Measurements from ENCODE around the gene OSBPL9. TPM values are rescaled to one million over a fixed set of nuclear protein-coding genes. Genes with fewer than 3 reads are reported as not detected.

OSBPL9 gene
- total RNA-seq, 4 donors from 2014 or later = 65.8 to 206 (median 136) TPM

DNA sequence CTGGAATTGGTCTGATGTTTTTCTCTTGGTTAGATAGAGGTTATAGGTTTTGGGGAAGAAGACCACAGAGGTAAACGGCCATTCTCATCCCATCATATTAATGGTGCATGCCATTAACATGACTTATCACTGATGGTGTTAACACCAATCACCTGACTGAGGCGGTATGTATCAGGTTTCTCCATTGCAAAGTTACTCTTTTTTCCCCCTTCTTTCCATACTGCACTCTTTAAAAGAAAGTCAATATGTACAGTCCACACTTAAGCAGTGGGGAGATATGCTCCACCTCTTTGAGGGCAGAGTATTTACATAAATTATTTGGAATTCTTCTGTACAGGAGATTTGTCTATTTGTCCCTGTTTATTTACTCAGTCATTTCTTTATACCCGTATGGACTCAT, 35.7 kb upstream of the OSBPL9 start:
- Histone ChIP-seq H3K36me3 (no peaks in the 10 kb centered on the region), H3K4me1 (peaks cover 9 to 11% of the 10 kb centered on the region in 2 donors), H3K27me3 (no peaks in the 10 kb centered on the region), H3K27ac (no peak overlapping the region), H3K9me3 (no peaks in the 10 kb centered on the region), H3K4me3 (no peak overlapping the region)
- intact Hi-C loops (cut with DNase I; ENCODE audit: low total_unique reads) (no loop called here), in situ Hi-C loops (cut with MboI; ENCODE audit: low sequenced_read_pairs in 4 of 4) (no loop called here)
- ATAC-seq (no peak), DNase-seq (no peak)
- no peak for TF ChIP-seq POLR2A (IDR thresholded peaks at IDR 0.05)
- TF ChIP-seq, protein P1, sequence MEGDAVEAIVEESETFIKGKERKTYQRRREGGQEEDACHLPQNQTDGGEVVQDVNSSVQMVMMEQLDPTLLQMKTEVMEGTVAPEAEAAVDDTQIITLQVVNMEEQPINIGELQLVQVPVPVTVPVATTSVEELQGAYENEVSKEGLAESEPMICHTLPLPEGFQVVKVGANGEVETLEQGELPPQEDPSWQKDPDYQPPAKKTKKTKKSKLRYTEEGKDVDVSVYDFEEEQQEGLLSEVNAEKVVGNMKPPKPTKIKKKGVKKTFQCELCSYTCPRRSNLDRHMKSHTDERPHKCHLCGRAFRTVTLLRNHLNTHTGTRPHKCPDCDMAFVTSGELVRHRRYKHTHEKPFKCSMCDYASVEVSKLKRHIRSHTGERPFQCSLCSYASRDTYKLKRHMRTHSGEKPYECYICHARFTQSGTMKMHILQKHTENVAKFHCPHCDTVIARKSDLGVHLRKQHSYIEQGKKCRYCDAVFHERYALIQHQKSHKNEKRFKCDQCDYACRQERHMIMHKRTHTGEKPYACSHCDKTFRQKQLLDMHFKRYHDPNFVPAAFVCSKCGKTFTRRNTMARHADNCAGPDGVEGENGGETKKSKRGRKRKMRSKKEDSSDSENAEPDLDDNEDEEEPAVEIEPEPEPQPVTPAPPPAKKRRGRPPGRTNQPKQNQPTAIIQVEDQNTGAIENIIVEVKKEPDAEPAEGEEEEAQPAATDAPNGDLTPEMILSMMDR (IDR thresholded peaks at IDR 0.05 in 4 of 5, conservative IDR thresholded peaks at IDR 0.05 in 1 of 5) = no peak

DNA sequence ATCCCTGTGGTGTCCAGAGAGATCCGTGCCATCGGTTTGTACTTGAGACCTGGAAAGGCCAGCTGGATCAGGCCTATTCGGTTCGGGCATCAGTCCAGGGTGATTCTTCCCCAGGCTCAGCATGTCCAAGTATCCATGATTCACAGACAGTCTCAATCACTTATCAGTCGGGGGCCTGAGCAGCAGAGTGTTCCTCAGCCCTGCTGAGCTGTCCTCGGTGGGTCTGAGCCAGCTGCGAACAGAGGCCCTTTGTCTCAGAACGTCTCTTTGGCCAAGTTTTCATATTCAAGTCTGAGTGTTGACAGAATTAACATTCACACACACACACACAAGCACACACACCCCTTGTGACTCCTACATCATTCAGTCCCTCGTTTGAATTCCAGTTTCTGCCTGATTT, 33.4 kb upstream of the OSBPL9 start:
- H3K4me1 ChIP-seq = peaks cover 9 to 11% of the 10 kb centered on the region in 2 donors
- H3K4me3 ChIP-seq = no peak overlapping the region
- intact Hi-C loops (cut with DNase I; ENCODE audit: low total_unique reads) = no loop called here
- DNase-seq = peak; percentile 39 to 44
- H3K36me3 ChIP-seq = no peaks in the 10 kb centered on the region
- H3K27ac ChIP-seq = peak overlapping the region in 3 of 4 donors; percentile 24 to 61 (median 25)
- no peaks in the 10 kb centered on the region for H3K27me3 ChIP-seq
- TF ChIP-seq, protein P1 (IDR thresholded peaks at IDR 0.05 in 4 of 5, conservative IDR thresholded peaks at IDR 0.05 in 1 of 5) = no peak
- TF ChIP-seq POLR2A (IDR thresholded peaks at IDR 0.05) = no peak
- no peaks in the 10 kb centered on the region for H3K9me3 ChIP-seq
- in situ Hi-C loops (cut with MboI; ENCODE audit: low sequenced_read_pairs in 4 of 4) = no loop called here
- peak; percentile 40 to 86 for ATAC-seq

- ATAC-seq (peak; percentile 24 to 50), DNase-seq (no peak)
- in situ Hi-C loops (cut with MboI; ENCODE audit: low sequenced_read_pairs in 4 of 4) = no loop called here
- H3K27ac ChIP-seq = peak overlapping the region in 3 of 4 donors; percentile 24 to 61 (median 25)
- H3K4me3 ChIP-seq = no peak overlapping the region
- TF ChIP-seq, protein P1 (IDR thresholded peaks at IDR 0.05 in 4 of 5, conservative IDR thresholded peaks at IDR 0.05 in 1 of 5) = no peak
- no peak for TF ChIP-seq POLR2A (IDR thresholded peaks at IDR 0.05)
- no peaks in the 10 kb centered on the region for H3K27me3 ChIP-seq
- intact Hi-C loops (cut with DNase I; ENCODE audit: low total_unique reads) = no loop called here
- H3K36me3 ChIP-seq = no peaks in the 10 kb centered on the region
- H3K9me3 ChIP-seq = no peaks in the 10 kb centered on the region
- peaks cover 9 to 11% of the 10 kb centered on the region in 2 donors for H3K4me1 ChIP-seq
Measured at GRCh38 chr1:51584021-51584420, 32.9 kb upstream of the OSBPL9 start.

GRCh38 chr1:51592711-51593110, 24.2 kb upstream of the OSBPL9 start:
- TF ChIP-seq POLR2A (IDR thresholded peaks at IDR 0.05) = no peak
- TF ChIP-seq, protein P1 (IDR thresholded peaks at IDR 0.05 in 4 of 5, conservative IDR thresholded peaks at IDR 0.05 in 1 of 5) = no peak
- H3K27ac ChIP-seq = no peak overlapping the region
- H3K27me3 ChIP-seq = no peaks in the 10 kb centered on the region
- H3K9me3 ChIP-seq = no peaks in the 10 kb centered on the region
- H3K4me1 ChIP-seq = no peaks in the 10 kb centered on the region
- H3K4me3 ChIP-seq = no peak overlapping the region
- ATAC-seq = no peak
- in situ Hi-C loops (cut with MboI; ENCODE audit: low sequenced_read_pairs in 4 of 4) (no loop called here), intact Hi-C loops (cut with DNase I; ENCODE audit: low total_unique reads) (no loop called here)
- DNase-seq = no peak
- H3K36me3 ChIP-seq = no peaks in the 10 kb centered on the region

DNA sequence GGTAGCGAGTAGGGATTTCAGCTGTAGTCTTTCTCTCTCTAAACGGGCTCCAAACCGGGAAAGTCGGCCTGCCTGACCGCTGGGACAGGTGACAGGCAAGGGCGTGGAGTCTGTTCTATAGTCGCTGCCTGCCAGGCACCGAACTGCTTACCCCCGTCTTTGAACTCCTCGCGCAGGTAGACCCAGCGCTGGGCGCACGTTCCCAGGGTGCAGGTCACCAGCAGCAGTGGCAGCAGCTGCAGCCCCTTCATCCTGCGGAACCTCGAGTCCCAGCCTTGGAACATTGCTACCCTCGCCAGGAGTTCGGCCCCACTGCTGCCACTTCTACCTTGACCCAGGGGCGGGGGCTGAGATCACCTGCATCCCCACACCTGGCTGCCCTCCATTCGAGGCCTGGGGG, 22.2 kb upstream of the OSBPL9 start:
- Histone ChIP-seq H3K27ac (no peak overlapping the region), H3K4me1 (no peaks in the 10 kb centered on the region), H3K9me3 (no peaks in the 10 kb centered on the region), H3K4me3 (no peak overlapping the region), H3K36me3 (no peaks in the 10 kb centered on the region), H3K27me3 (no peaks in the 10 kb centered on the region)
- DNase-seq (no peak), ATAC-seq (no peak)
- intact Hi-C loops (cut with DNase I; ENCODE audit: low total_unique reads) (no loop called here), in situ Hi-C loops (cut with MboI; ENCODE audit: low sequenced_read_pairs in 4 of 4) (no loop called here)
- TF ChIP-seq POLR2A (IDR thresholded peaks at IDR 0.05) = no peak
- TF ChIP-seq, protein P1 (IDR thresholded peaks at IDR 0.05 in 4 of 5, conservative IDR thresholded peaks at IDR 0.05 in 1 of 5) = no peak
